MM.1S (cell line): ENCODE measurements around the gene TXK.

Experiments used
- CTCF ChIP-seq: fragments of 300-600 bp; sonication (generic); IDR thresholded peaks from 2 replicates; pipeline ENCODE4 v1.5.1; 2016; ENCODE audit warnings: antibody characterized with exemption, low read length, mixed read lengths
- EZH2phosphoT487 ChIP-seq: fragments of 300-600 bp; sonication (generic); IDR thresholded peaks from 2 replicates; pipeline ENCODE4 v1.6.1; 2018; ENCODE audit warnings: antibody characterized with exemption, low read length

- TF ChIP-seq CTCF (no peak), EZH2phosphoT487 (no peak)
Measured at GRCh38 chr4:48126621-48127020, 7.4 kb downstream of the TXK start.
